K562 (cell line): Measurements from ENCODE around the gene MAP2K7. TPM values are rescaled to one million over a fixed set of nuclear protein-coding genes. Genes with fewer than 3 reads are reported as not detected.

Experiments used
- polyA plus RNA-seq, 8 experiments: library from polyadenylated mRNA; depleted of rRNA in 4 of 8; stranded (reverse) in 5 of 8; unstranded in 3 of 8; fragments of >200 nt; fragmentation: Nextera tagmentation in 2 of 8; fragmentation: Illumina TruSeq in 1 of 8; extraction: Ambion mirVana in 2 of 8; extraction: Trizol in 1 of 8; gene quantifications; 2 replicates each; pipeline versions ENCODE4 v1.2.1 to v1.2.3, GENCODE V29; 2011 to 2014; ENCODE audit warnings: inconsistent platforms in 1 of 8, missing spikeins in 1 of 8
- total RNA-seq, 7 experiments: library from RNA; depleted of rRNA in 6 of 7; stranded (reverse); fragments of >200 nt in 6 of 7; fragmentation: Illumina TruSeq in 2 of 7; extraction: Trizol in 2 of 7; gene quantifications; 2 replicates each; pipeline versions ENCODE4 v1.2.1 to v1.2.3, GENCODE V29; 2011 to 2021; ENCODE audit warnings: low replicate concordance in 1 of 7

MAP2K7 gene
- total and polyA plus RNA-seq, 9 of the 15 experiments (the other 6 are each of a cell fraction or from before 2014, with no cell fraction given): 0.51 to 45.8 (median 14.1) TPM

Other genes with a start within 250 kb of the MAP2K7 start
Only the 7 nearest of the 17 such genes appear.
- gene EVI5L, start 73.7 kb upstream of the MAP2K7 start, total RNA-seq (2014; rRNA removed): 1.0 and 1.1 TPM in 2 replicates
- gene EVI5L, start 73.7 kb upstream of the MAP2K7 start, total RNA-seq (2014; rRNA removed; fragmentation: Illumina TruSeq; extraction: Trizol): 0.13 and 0.76 TPM in 2 replicates
- 0.53 and 0.69 TPM in 2 replicates for gene EVI5L, start 73.7 kb upstream of the MAP2K7 start, total RNA-seq (2015; rRNA removed; fragmentation: Illumina TruSeq; extraction: Trizol)
- 1.8 and 1.9 TPM in 2 replicates for gene EVI5L, start 73.7 kb upstream of the MAP2K7 start, total RNA-seq (2021)
- 1.4 and 2.8 TPM in 2 replicates for gene EVI5L, start 73.7 kb upstream of the MAP2K7 start, polyA plus RNA-seq (2011; rRNA removed)
- gene EVI5L, start 73.7 kb upstream of the MAP2K7 start, polyA plus RNA-seq (2014; fragmentation: Illumina TruSeq; extraction: Trizol): 1.5 TPM in 2 replicates
- not detected for gene EVI5L, start 73.7 kb upstream of the MAP2K7 start, polyA plus RNA-seq (2014; fragmentation: Nextera tagmentation; extraction: Ambion mirVana)
- gene EVI5L, start 73.7 kb upstream of the MAP2K7 start, polyA plus RNA-seq (2014; rRNA removed): 1.00 and 1.2 TPM in 2 replicates
- gene PRR36, start 29.5 kb upstream of the MAP2K7 start, total RNA-seq (2014; rRNA removed): 0.05 TPM in 1 of 2 replicates, not detected in the other
- gene PRR36, start 29.5 kb upstream of the MAP2K7 start, total RNA-seq (2014; rRNA removed; fragmentation: Illumina TruSeq; extraction: Trizol): not detected in 2 replicates
- 0.04 TPM in 1 of 2 replicates, not detected in the other for gene PRR36, start 29.5 kb upstream of the MAP2K7 start, total RNA-seq (2015; rRNA removed; fragmentation: Illumina TruSeq; extraction: Trizol)
- gene PRR36, start 29.5 kb upstream of the MAP2K7 start, total RNA-seq (2021): 0.29 and 0.42 TPM in 2 replicates
- 0.07 TPM in 1 of 2 replicates, not detected in the other for gene PRR36, start 29.5 kb upstream of the MAP2K7 start, polyA plus RNA-seq (2011; rRNA removed)
- 0.06 and 0.14 TPM in 2 replicates for gene PRR36, start 29.5 kb upstream of the MAP2K7 start, polyA plus RNA-seq (2014; fragmentation: Illumina TruSeq; extraction: Trizol)
- gene PRR36, start 29.5 kb upstream of the MAP2K7 start, polyA plus RNA-seq (2014; fragmentation: Nextera tagmentation; extraction: Ambion mirVana): not detected
- gene PRR36, start 29.5 kb upstream of the MAP2K7 start, polyA plus RNA-seq (2014; rRNA removed): not detected in 2 replicates
- gene LRRC8E, start 15.4 kb upstream of the MAP2K7 start, total RNA-seq (2014; rRNA removed): 4.8 TPM in 2 replicates
- gene LRRC8E, start 15.4 kb upstream of the MAP2K7 start, total RNA-seq (2014; rRNA removed; fragmentation: Illumina TruSeq; extraction: Trizol): 1.4 and 3.2 TPM in 2 replicates
- 2.6 and 3.1 TPM in 2 replicates for gene LRRC8E, start 15.4 kb upstream of the MAP2K7 start, total RNA-seq (2015; rRNA removed; fragmentation: Illumina TruSeq; extraction: Trizol)
- gene LRRC8E, start 15.4 kb upstream of the MAP2K7 start, total RNA-seq (2021): 5.7 and 7.1 TPM in 2 replicates
- 5.3 and 6.2 TPM in 2 replicates for gene LRRC8E, start 15.4 kb upstream of the MAP2K7 start, polyA plus RNA-seq (2011; rRNA removed)
- gene LRRC8E, start 15.4 kb upstream of the MAP2K7 start, polyA plus RNA-seq (2014; fragmentation: Illumina TruSeq; extraction: Trizol): 3.5 and 4.9 TPM in 2 replicates
- under 1 TPM in 1 of 2 experiments, not detected in 1; 0.08 TPM for gene LRRC8E, start 15.4 kb upstream of the MAP2K7 start, polyA plus RNA-seq (2014; fragmentation: Nextera tagmentation; extraction: Ambion mirVana)
- gene LRRC8E, start 15.4 kb upstream of the MAP2K7 start, polyA plus RNA-seq (2014; rRNA removed): 1.7 and 3.5 TPM in 2 replicates
- not detected in 2 replicates for gene TGFBR3L, start 11.0 kb downstream of the MAP2K7 start, total RNA-seq (2014; rRNA removed)
- gene TGFBR3L, start 11.0 kb downstream of the MAP2K7 start, total RNA-seq (2014; rRNA removed; fragmentation: Illumina TruSeq; extraction: Trizol): not detected in 2 replicates
- gene TGFBR3L, start 11.0 kb downstream of the MAP2K7 start, total RNA-seq (2015; rRNA removed; fragmentation: Illumina TruSeq; extraction: Trizol): not detected in 2 replicates
- 0.18 TPM in 1 of 2 replicates, not detected in the other for gene TGFBR3L, start 11.0 kb downstream of the MAP2K7 start, total RNA-seq (2021)
- gene TGFBR3L, start 11.0 kb downstream of the MAP2K7 start, polyA plus RNA-seq (2011; rRNA removed): 0.08 TPM in 1 of 2 replicates, not detected in the other
- gene TGFBR3L, start 11.0 kb downstream of the MAP2K7 start, polyA plus RNA-seq (2014; fragmentation: Illumina TruSeq; extraction: Trizol): not detected in 2 replicates
- gene TGFBR3L, start 11.0 kb downstream of the MAP2K7 start, polyA plus RNA-seq (2014; fragmentation: Nextera tagmentation; extraction: Ambion mirVana): not detected
- not detected in 2 replicates for gene TGFBR3L, start 11.0 kb downstream of the MAP2K7 start, polyA plus RNA-seq (2014; rRNA removed)
- gene SNAPC2, start 16.5 kb downstream of the MAP2K7 start, total RNA-seq (2014; rRNA removed): 30.3 and 42.7 TPM in 2 replicates
- 4.1 and 4.2 TPM in 2 replicates for gene SNAPC2, start 16.5 kb downstream of the MAP2K7 start, total RNA-seq (2014; rRNA removed; fragmentation: Illumina TruSeq; extraction: Trizol)
- 15.3 and 15.9 TPM in 2 replicates for gene SNAPC2, start 16.5 kb downstream of the MAP2K7 start, total RNA-seq (2015; rRNA removed; fragmentation: Illumina TruSeq; extraction: Trizol)
- 37.1 and 45.1 TPM in 2 replicates for gene SNAPC2, start 16.5 kb downstream of the MAP2K7 start, total RNA-seq (2021)
- gene SNAPC2, start 16.5 kb downstream of the MAP2K7 start, polyA plus RNA-seq (2011; rRNA removed): 10.9 and 20.1 TPM in 2 replicates
- gene SNAPC2, start 16.5 kb downstream of the MAP2K7 start, polyA plus RNA-seq (2014; fragmentation: Illumina TruSeq; extraction: Trizol): 18.2 and 39.9 TPM in 2 replicates
- 1 to 10 TPM in 1 of 2 experiments, under 1 TPM in 1; 0.59 to 1.4 TPM for gene SNAPC2, start 16.5 kb downstream of the MAP2K7 start, polyA plus RNA-seq (2014; fragmentation: Nextera tagmentation; extraction: Ambion mirVana)
- gene SNAPC2, start 16.5 kb downstream of the MAP2K7 start, polyA plus RNA-seq (2014; rRNA removed): 32.0 and 34.4 TPM in 2 replicates
- gene CTXN1, start 22.3 kb downstream of the MAP2K7 start, total RNA-seq (2014; rRNA removed): 7.4 and 10.9 TPM in 2 replicates
- 0.15 and 0.19 TPM in 2 replicates for gene CTXN1, start 22.3 kb downstream of the MAP2K7 start, total RNA-seq (2014; rRNA removed; fragmentation: Illumina TruSeq; extraction: Trizol)
- gene CTXN1, start 22.3 kb downstream of the MAP2K7 start, total RNA-seq (2015; rRNA removed; fragmentation: Illumina TruSeq; extraction: Trizol): 1.8 and 2.3 TPM in 2 replicates
- gene CTXN1, start 22.3 kb downstream of the MAP2K7 start, total RNA-seq (2021): 37.4 and 38.9 TPM in 2 replicates
- gene CTXN1, start 22.3 kb downstream of the MAP2K7 start, polyA plus RNA-seq (2011; rRNA removed): 1.3 and 1.4 TPM in 2 replicates
- 1.5 and 4.9 TPM in 2 replicates for gene CTXN1, start 22.3 kb downstream of the MAP2K7 start, polyA plus RNA-seq (2014; fragmentation: Illumina TruSeq; extraction: Trizol)
- gene CTXN1, start 22.3 kb downstream of the MAP2K7 start, polyA plus RNA-seq (2014; fragmentation: Nextera tagmentation; extraction: Ambion mirVana): not detected
- 9.2 and 14.5 TPM in 2 replicates for gene CTXN1, start 22.3 kb downstream of the MAP2K7 start, polyA plus RNA-seq (2014; rRNA removed)
- gene TIMM44, start 39.8 kb downstream of the MAP2K7 start, total RNA-seq (2014; rRNA removed): 211 and 231 TPM in 2 replicates
- 64.1 and 73.9 TPM in 2 replicates for gene TIMM44, start 39.8 kb downstream of the MAP2K7 start, total RNA-seq (2014; rRNA removed; fragmentation: Illumina TruSeq; extraction: Trizol)
- 104 and 115 TPM in 2 replicates for gene TIMM44, start 39.8 kb downstream of the MAP2K7 start, total RNA-seq (2015; rRNA removed; fragmentation: Illumina TruSeq; extraction: Trizol)
- 182 and 186 TPM in 2 replicates for gene TIMM44, start 39.8 kb downstream of the MAP2K7 start, total RNA-seq (2021)
- 60.1 and 74.4 TPM in 2 replicates for gene TIMM44, start 39.8 kb downstream of the MAP2K7 start, polyA plus RNA-seq (2011; rRNA removed)
- gene TIMM44, start 39.8 kb downstream of the MAP2K7 start, polyA plus RNA-seq (2014; fragmentation: Illumina TruSeq; extraction: Trizol): 89.3 and 92.8 TPM in 2 replicates
- gene TIMM44, start 39.8 kb downstream of the MAP2K7 start, polyA plus RNA-seq (2014; fragmentation: Nextera tagmentation; extraction: Ambion mirVana): 10 to 100 TPM; 10.3 to 19.6 TPM
- gene TIMM44, start 39.8 kb downstream of the MAP2K7 start, polyA plus RNA-seq (2014; rRNA removed): 205 and 224 TPM in 2 replicates